Activated CD4-positive, alpha-beta T cell treated with anti-CD3 and anti-CD28 coated beads, Interleukin-2, amount 50 U/mL, for 16 hours (primary cell): ENCODE results near the gene REEP6.

ENCODE experiments used
- DNase-seq: peaks from one replicate; pipeline ENCODE4 v3.0.0-alpha.2; 2020

REEP6 gene

DNA sequence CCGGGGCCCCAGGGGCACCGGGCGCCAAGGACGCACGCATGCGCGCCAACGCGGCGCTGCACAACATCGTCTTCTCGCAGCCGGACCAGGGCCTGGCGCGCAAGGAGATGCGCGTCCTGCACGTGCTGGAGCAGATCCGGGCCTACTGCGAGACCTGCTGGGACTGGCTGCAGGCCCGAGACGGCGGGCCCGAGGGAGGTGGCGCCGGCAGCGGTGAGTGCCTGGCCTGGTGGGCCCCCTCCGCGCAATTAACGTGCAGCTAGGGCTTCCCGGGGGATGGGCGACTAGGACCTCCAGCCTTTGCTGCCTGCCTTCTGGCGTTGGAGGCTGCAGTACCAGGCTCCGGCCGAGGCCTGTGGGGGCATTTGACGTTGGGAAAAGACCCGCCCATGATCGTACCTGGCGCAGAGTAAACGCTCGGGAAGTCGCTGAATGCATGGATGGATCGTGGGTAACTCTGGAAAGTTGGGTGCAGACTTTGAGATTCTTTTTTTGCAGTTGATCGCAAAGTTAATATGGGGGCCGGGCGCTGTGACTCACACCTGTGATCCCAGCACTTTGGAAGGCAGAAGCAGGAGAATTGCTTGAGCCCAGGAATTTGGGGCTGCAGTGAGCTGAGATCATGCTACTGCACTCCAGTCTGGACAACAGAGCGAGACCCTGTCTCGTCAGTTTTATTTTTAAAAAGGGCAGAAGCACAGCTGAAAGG lies 33.8 kb upstream of the REEP6 start:
- DNase-seq: no peak

GRCh38 chr19:1457892-1458291 lies 33.1 kb upstream of the REEP6 start:
- no peak for DNase-seq

GRCh38 chr19:1459479-1459878 lies 31.5 kb upstream of the REEP6 start:
- no peak for DNase-seq

- DNase-seq: no peak
Observed at GRCh38 chr19:1460033-1460995, 30.7 kb upstream of the REEP6 start.

- no peak for DNase-seq
Observed at GRCh38 chr19:1461862-1462261, 29.1 kb upstream of the REEP6 start.

DNA sequence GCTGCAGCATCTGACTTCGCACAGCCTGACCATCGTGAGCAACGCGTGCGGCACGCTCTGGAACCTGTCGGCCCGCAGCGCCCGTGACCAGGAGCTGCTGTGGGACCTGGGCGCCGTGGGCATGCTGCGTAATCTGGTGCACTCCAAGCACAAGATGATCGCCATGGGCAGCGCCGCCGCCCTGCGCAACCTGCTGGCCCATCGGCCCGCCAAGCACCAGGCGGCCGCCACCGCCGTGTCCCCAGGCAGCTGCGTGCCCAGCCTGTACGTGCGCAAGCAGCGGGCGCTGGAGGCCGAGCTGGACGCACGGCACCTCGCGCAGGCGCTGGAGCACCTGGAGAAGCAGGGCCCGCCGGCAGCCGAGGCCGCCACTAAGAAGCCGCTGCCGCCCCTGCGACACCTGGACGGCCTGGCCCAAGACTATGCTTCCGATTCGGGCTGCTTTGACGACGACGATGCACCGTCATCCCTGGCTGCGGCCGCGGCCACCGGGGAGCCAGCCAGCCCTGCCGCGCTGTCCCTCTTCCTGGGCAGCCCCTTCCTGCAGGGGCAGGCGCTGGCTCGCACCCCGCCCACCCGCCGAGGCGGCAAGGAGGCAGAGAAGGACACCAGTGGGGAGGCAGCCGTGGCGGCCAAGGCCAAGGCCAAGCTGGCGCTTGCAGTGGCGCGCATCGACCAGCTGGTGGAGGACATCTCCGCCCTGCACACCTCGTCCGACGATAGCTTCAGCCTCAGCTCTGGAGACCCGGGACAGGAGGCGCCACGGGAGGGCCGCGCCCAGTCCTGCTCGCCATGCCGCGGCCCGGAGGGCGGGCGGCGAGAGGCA lies 25.6 kb upstream of the REEP6 start:
- no peak for DNase-seq

GRCh38 chr19:1466018-1466460 lies 24.9 kb upstream of the REEP6 start:
- no peak for DNase-seq

- no peak for DNase-seq
Observed at GRCh38 chr19:1466461-1467214, 24.3 kb upstream of the REEP6 start.

DNA sequence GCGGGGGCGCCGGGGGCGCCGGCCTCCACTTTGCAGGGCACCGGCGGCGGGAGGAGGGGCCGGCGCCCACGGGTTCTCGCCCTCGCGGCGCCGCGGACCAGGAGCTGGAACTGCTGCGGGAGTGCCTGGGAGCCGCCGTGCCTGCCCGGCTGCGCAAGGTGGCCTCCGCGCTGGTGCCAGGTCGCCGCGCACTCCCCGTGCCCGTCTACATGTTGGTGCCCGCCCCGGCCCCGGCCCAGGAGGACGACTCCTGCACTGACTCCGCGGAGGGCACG lies 23.8 kb upstream of the REEP6 start:
- no peak for DNase-seq

DNA sequence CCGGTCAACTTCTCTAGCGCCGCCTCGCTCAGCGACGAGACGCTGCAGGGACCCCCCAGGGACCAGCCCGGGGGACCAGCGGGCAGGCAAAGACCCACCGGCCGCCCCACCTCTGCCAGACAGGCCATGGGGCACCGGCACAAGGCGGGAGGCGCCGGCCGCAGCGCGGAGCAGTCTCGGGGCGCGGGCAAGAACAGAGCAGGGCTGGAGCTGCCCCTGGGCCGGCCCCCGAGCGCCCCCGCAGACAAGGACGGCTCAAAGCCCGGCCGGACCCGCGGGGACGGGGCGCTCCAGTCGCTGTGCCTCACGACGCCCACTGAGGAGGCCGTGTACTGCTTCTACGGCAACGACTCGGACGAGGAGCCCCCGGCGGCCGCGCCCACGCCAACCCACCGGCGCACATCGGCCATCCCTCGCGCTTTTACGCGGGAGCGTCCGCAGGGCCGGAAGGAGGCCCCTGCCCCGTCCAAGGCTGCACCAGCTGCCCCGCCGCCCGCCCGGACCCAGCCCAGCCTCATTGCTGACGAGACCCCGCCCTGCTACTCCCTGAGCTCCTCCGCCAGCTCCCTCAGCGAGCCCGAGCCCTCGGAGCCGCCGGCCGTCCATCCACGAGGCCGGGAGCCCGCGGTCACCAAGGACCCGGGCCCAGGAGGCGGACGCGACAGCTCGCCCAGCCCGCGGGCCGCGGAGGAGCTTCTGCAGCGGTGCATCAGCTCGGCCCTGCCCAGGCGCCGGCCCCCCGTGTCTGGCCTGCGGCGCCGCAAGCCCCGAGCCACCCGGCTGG lies 23.3 kb upstream of the REEP6 start:
- DNase-seq: no peak

GRCh38 chr19:1468274-1468820 lies 22.6 kb upstream of the REEP6 start:
- no peak for DNase-seq

GRCh38 chr19:1468821-1469254 lies 22.1 kb upstream of the REEP6 start:
- peak; percentile 53 for DNase-seq

GRCh38 chr19:1469255-1470054 lies 21.5 kb upstream of the REEP6 start:
- no peak for DNase-seq

- no peak for DNase-seq
Observed at GRCh38 chr19:1470055-1470304, 21.0 kb upstream of the REEP6 start.

DNA sequence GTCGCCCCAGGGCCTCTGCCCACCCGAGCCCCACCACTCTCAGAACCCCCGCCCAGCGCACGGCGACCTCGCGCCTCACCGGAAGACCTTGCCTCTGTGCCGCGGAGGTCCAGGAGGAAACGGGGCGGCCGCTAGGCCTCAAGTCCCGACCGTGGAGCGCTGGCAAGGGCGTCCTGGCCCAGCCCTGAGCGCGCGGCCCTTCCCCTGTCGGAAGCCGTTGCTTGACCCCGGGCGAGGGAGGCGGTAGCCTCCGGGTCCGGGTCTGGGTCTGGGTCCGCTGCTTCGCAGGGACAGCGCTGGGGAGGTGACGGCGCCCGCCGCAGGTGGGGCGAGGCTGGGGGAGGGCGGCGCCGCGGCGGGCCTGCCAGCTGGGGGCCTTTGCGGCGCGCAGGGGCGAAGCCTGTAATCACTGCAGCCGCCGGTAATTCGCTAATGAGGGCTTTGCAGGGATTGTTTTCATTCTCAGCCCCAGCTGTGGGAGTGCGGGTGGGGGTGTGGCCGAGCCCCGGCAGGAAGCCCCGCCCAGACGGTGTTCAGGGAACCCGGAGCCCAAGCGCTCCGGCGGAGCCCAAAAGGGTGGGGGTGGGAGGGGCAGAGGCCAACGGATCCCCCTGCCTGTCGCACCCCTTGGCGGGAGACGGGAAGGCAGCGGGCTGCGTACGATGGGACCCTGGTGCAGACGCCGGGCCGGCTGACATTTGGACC lies 20.5 kb upstream of the REEP6 start:
- DNase-seq: peak; percentile 72

- DNase-seq: no peak
Observed at GRCh38 chr19:1471010-1471514, 19.9 kb upstream of the REEP6 start.

DNA sequence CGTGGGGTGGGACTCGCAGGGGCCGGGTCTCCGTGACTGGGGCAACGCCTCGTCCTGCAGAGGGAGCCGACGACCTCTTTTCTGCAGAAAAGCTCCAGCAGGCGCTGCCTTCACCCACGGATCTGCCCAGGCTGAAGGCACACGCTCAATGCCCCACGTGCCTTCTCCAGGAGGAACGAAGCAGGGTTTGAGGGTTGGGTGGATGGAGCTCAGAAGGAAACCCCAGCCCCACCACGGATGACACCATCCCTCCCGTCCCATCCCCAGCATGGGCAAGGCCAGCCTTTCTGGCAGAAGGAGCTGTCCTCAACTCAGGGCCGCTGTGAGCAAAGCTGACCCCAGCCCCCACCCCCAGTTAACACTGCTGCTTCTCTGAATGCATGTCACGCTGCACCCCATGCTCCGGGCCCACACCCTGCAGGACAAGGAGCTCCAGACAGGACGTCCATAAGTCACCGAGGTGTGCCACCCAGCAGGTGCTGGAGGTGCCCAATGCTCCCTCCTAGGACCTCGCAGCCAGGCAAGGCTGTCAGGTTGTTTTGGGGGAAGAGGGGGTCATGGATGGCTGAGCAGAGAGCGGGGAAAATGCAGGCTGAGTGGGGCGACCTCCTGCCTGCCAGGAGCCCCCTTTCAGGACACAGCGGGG lies 19.3 kb upstream of the REEP6 start:
- DNase-seq: no peak

DNA sequence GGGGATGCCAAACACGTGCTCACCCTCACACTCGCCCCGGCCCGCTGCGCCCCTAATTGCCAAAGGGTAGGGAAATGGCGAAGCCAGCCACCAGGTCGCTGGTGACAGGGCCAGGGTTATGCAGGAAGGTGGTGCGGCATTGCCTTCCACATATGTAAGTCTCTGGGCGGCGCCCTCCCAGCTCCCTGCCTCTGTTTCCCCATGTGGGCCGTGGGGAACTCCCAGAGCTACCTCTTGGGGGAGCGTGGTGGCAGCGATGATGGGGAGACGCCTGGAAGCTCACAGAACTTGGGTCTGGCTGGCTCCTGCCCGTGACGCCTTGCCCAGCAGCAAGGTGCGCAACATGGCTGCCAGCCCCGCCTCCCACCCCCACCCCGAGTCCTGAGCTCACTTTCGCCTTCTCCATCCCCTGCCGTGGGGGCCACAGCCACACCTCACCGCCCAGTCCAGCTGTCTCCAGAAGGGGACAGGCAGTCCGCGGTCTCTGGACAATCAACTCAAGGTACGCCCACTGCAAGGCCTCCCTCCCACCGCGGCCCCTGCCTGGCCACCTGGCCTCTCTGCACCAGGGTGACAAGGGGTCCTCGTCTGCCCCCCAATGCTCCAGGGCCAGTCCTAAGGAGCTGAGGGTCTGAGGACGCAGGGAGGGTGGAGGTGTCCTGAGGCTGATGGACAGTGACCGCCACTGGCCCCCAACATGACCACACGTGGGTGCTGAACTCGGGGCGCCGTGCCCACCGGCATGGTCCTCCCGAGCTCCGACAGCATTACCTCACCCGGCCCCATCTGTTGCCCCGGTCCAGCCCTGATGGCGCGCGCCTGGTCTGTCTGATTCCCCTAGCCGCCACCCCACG lies 18.5 kb upstream of the REEP6 start:
- no peak for DNase-seq
